ENCODE results near the gene LMO1. TPM values are rescaled to one million over a fixed set of nuclear protein-coding genes. Genes with fewer than 3 reads are reported as not detected.

LMO1 gene
- polyA plus RNA-seq, 1 of the 3 experiments (the other 2 are of a cell fraction), result 0.12 TPM

GRCh38 chr11:8217926-8218325, 45.8 kb downstream of the LMO1 start:
- no peak for TF ChIP-seq MEF2A (IDR thresholded peaks at IDR 0.05; ENCODE audit: borderline replicate concordance, low read depth)
- TF ChIP-seq CHD2 (IDR thresholded peaks at IDR 0.05; ENCODE audit: low read length, partially characterized antibody), result no peak
- TF ChIP-seq RFX5 (IDR thresholded peaks at IDR 0.05; ENCODE audit: low read length), result no peak
- TF ChIP-seq TEAD4 (IDR thresholded peaks at IDR 0.05; ENCODE audit: borderline replicate concordance, insufficient read depth), result no peak
- TF ChIP-seq PBX3 (IDR thresholded peaks at IDR 0.05), result no peak
- TF ChIP-seq NRF1 (IDR thresholded peaks at IDR 0.05; ENCODE audit: low read depth, low read length), result no peak
- no peak for TF ChIP-seq SMC3 (IDR thresholded peaks at IDR 0.05; ENCODE audit: low read depth, low read length)
- TF ChIP-seq CTCF (IDR thresholded peaks at IDR 0.05), result no peak
- TF ChIP-seq RCOR1 (IDR thresholded peaks at IDR 0.05; ENCODE audit: low read length), result no peak
- TF ChIP-seq RAD21 (IDR thresholded peaks at IDR 0.05; ENCODE audit: low read length), result no peak
- no peak for TF ChIP-seq ZBTB33 (IDR thresholded peaks at IDR 0.05; ENCODE audit: borderline replicate concordance, low read depth)
- TF ChIP-seq FOSL2 (IDR thresholded peaks at IDR 0.05; ENCODE audit: borderline replicate concordance, low read depth), result no peak
- no peak for TF ChIP-seq MAX (IDR thresholded peaks at IDR 0.05; ENCODE audit: low read depth)
- H3K27me3 ChIP-seq (ENCODE audit: insufficient read depth), result no peaks in the 10 kb centered on the region; the same call in 1 of the 2 replicates
- H2AFZ ChIP-seq (ENCODE audit: low read depth), result no peak overlapping the region
- H3K9me2 ChIP-seq, result no peaks in the 10 kb centered on the region
- CTCF ChIA-PET, result interaction anchor here (1.2 to 19.6 kb wide), 6 partner anchors 11 to 71 kb away, joined by 3 to 604 read pairs (median 16); partner anchors contain the start of gene LMO1
- no peaks in the 10 kb centered on the region for H3K9me3 ChIP-seq
- no peak overlapping the region for H3K27ac ChIP-seq (ENCODE audit: low read depth in 2 of 2, low read length in 1 of 2)
- no peak for DNase-seq
- H3K4me2 ChIP-seq, result no peak overlapping the region
- no peaks in the 10 kb centered on the region for H3F3A ChIP-seq (replicated peaks; ENCODE audit: insufficient read depth)
- POLR2A ChIA-PET, result interaction anchor here (1.3 to 1.5 kb wide), 2 partner anchors 11 to 45 kb away, joined by 3 to 4 read pairs; partner anchors contain the start of gene LMO1
- no peaks in the 10 kb centered on the region for H3K79me2 ChIP-seq (ENCODE audit: insufficient read depth)
- 65% methylated on average over 7 of the region's 11 CpGs for WGBS (ENCODE audit: low lambda C conversion rate)
- no peaks in the 10 kb centered on the region for H4K20me1 ChIP-seq (ENCODE audit: insufficient read depth)
- H3K9ac ChIP-seq, result no peak overlapping the region
- no peaks in the 10 kb centered on the region for H3K36me3 ChIP-seq (replicated peaks in 1 of 2; ENCODE audit: control insufficient read depth in 1 of 2, insufficient read depth in 2 of 2, low read length in 1 of 2)
- H3K4me1 ChIP-seq (ENCODE audit: control insufficient read depth in 1 of 2, insufficient read depth in 2 of 2, low read depth in 1 of 2, low read length in 1 of 2), result peaks cover 0 to 16% of the 10 kb centered on the region in 2 experiments; a peak in 1 of 4 replicates
- H3K4me3 ChIP-seq (ENCODE audit: low read depth in 2 of 2, low read length in 1 of 2), result no peak overlapping the region
